ENCODE data around the gene SLC9A9. TPM values are rescaled to one million over a fixed set of nuclear protein-coding genes. Genes with fewer than 3 reads are reported as not detected.
A peak's percentile ranks its signal among the peaks of the same experiment; 100 is the strongest.
"Not testable (repeated sequence)": the region's sequence is repeated elsewhere in the genome, so short reads cannot be mapped to it uniquely, and the experiment has no call there.

SLC9A9 gene
- total RNA-seq, 1 donor from 2014 or later, result 20.4 TPM

- peaks cover 0 to 10% (median 0%) of the 10 kb centered on the region in 3 donors for H3K4me1 ChIP-seq (ENCODE audit: control insufficient read depth in 3 of 3, insufficient read depth in 3 of 3, low read length in 3 of 3)
- no peaks in the 10 kb centered on the region for H3K27me3 ChIP-seq (ENCODE audit: control insufficient read depth in 3 of 3, insufficient read depth in 3 of 3, low read length in 3 of 3)
- no peaks in the 10 kb centered on the region for H3K9me3 ChIP-seq (ENCODE audit: control insufficient read depth in 3 of 3, low read length in 3 of 3)
- no peak overlapping the region for H3K4me3 ChIP-seq (ENCODE audit: low read length in 3 of 3)
- no peaks in the 10 kb centered on the region for H3K36me3 ChIP-seq (ENCODE audit: control insufficient read depth in 3 of 3, insufficient read depth in 3 of 3, low read length in 3 of 3)
- H3K27ac ChIP-seq (ENCODE audit: low read depth, low read length), result no peak overlapping the region
- no peak overlapping the region for H3K9ac ChIP-seq (ENCODE audit: low read depth in 1 of 3, low read length in 3 of 3)
These were observed 35.8 kb downstream of the SLC9A9 start for GRCh38 chr3:143812481-143812880.

GRCh38 chr3:143811602-143812001 is 36.7 kb downstream of the SLC9A9 start:
- Histone ChIP-seq H3K4me1 (ENCODE audit: control insufficient read depth in 3 of 3, insufficient read depth in 3 of 3, low read length in 3 of 3) (peaks cover 0 to 14% (median 0%) of the 10 kb centered on the region in 3 donors), H3K4me3 (ENCODE audit: low read length in 3 of 3) (no peak overlapping the region), H3K9me3 (ENCODE audit: control insufficient read depth in 3 of 3, low read length in 3 of 3) (no peaks in the 10 kb centered on the region), H3K27me3 (ENCODE audit: control insufficient read depth in 3 of 3, insufficient read depth in 3 of 3, low read length in 3 of 3) (no peaks in the 10 kb centered on the region), H3K27ac (ENCODE audit: low read depth, low read length) (peak overlapping the region; percentile 9), H3K36me3 (ENCODE audit: control insufficient read depth in 3 of 3, insufficient read depth in 3 of 3, low read length in 3 of 3) (no peaks in the 10 kb centered on the region), H3K9ac (ENCODE audit: low read depth in 1 of 3, low read length in 3 of 3) (no peak overlapping the region)

GRCh38 chr3:143810953-143811265 is 37.4 kb downstream of the SLC9A9 start:
- no peaks in the 10 kb centered on the region for H3K27me3 ChIP-seq (ENCODE audit: control insufficient read depth in 3 of 3, insufficient read depth in 3 of 3, low read length in 3 of 3)
- H3K27ac ChIP-seq (ENCODE audit: low read depth, low read length), result no peak overlapping the region
- H3K4me1 ChIP-seq (ENCODE audit: control insufficient read depth in 3 of 3, insufficient read depth in 3 of 3, low read length in 3 of 3), result peaks cover 0 to 14% (median 0%) of the 10 kb centered on the region in 3 donors
- H3K4me3 ChIP-seq (ENCODE audit: low read length in 3 of 3), result no peak overlapping the region
- H3K9ac ChIP-seq (ENCODE audit: low read depth in 1 of 3, low read length in 3 of 3), result no peak overlapping the region
- H3K36me3 ChIP-seq (ENCODE audit: control insufficient read depth in 3 of 3, insufficient read depth in 3 of 3, low read length in 3 of 3), result no peaks in the 10 kb centered on the region
- H3K9me3 ChIP-seq (ENCODE audit: control insufficient read depth in 3 of 3, low read length in 3 of 3), result no peaks in the 10 kb centered on the region

- H3K9ac ChIP-seq (ENCODE audit: low read depth in 1 of 3, low read length in 3 of 3), result no peak overlapping the region
These were observed 37.9 kb downstream of the SLC9A9 start for GRCh38 chr3:143810166-143810952.

GRCh38 chr3:143809121-143809621 is 39.1 kb downstream of the SLC9A9 start:
- H3K27ac ChIP-seq (ENCODE audit: low read depth, low read length), result no peak overlapping the region
- H3K4me1 ChIP-seq (ENCODE audit: control insufficient read depth in 3 of 3, insufficient read depth in 3 of 3, low read length in 3 of 3), result peaks cover 0 to 14% (median 0%) of the 10 kb centered on the region in 3 donors
- no peaks in the 10 kb centered on the region for H3K27me3 ChIP-seq (ENCODE audit: control insufficient read depth in 3 of 3, insufficient read depth in 3 of 3, low read length in 3 of 3)
- H3K9ac ChIP-seq (ENCODE audit: low read depth in 1 of 3, low read length in 3 of 3), result no peak overlapping the region
- no peaks in the 10 kb centered on the region for H3K36me3 ChIP-seq (ENCODE audit: control insufficient read depth in 3 of 3, insufficient read depth in 3 of 3, low read length in 3 of 3)
- no peak overlapping the region for H3K4me3 ChIP-seq (ENCODE audit: low read length in 3 of 3)
- H3K9me3 ChIP-seq (ENCODE audit: control insufficient read depth in 3 of 3, low read length in 3 of 3), result no peaks in the 10 kb centered on the region

More at GRCh38 chr3:143810166-143810952, 37.9 kb downstream of the SLC9A9 start:
- H3K27me3 ChIP-seq (ENCODE audit: control insufficient read depth in 3 of 3, insufficient read depth in 3 of 3, low read length in 3 of 3), result no peaks in the 10 kb centered on the region
- no peak overlapping the region for H3K27ac ChIP-seq (ENCODE audit: low read depth, low read length)
- no peaks in the 10 kb centered on the region for H3K9me3 ChIP-seq (ENCODE audit: control insufficient read depth in 3 of 3, low read length in 3 of 3)
- H3K4me1 ChIP-seq (ENCODE audit: control insufficient read depth in 3 of 3, insufficient read depth in 3 of 3, low read length in 3 of 3), result peaks cover 0 to 14% (median 0%) of the 10 kb centered on the region in 3 donors
- H3K4me3 ChIP-seq (ENCODE audit: low read length in 3 of 3), result no peak overlapping the region
- H3K36me3 ChIP-seq (ENCODE audit: control insufficient read depth in 3 of 3, insufficient read depth in 3 of 3, low read length in 3 of 3), result no peaks in the 10 kb centered on the region

GRCh38 chr3:143808030-143808429 is 40.2 kb downstream of the SLC9A9 start:
- Histone ChIP-seq H3K4me3 (ENCODE audit: low read length in 3 of 3) (no peak overlapping the region), H3K9ac (ENCODE audit: low read depth in 1 of 3, low read length in 3 of 3) (no peak overlapping the region), H3K4me1 (ENCODE audit: control insufficient read depth in 3 of 3, insufficient read depth in 3 of 3, low read length in 3 of 3) (peaks cover 0 to 14% (median 0%) of the 10 kb centered on the region in 3 donors), H3K9me3 (ENCODE audit: control insufficient read depth in 3 of 3, low read length in 3 of 3) (no peaks in the 10 kb centered on the region), H3K27me3 (ENCODE audit: control insufficient read depth in 3 of 3, insufficient read depth in 3 of 3, low read length in 3 of 3) (no peaks in the 10 kb centered on the region), H3K27ac (ENCODE audit: low read depth, low read length) (no peak overlapping the region), H3K36me3 (ENCODE audit: control insufficient read depth in 3 of 3, insufficient read depth in 3 of 3, low read length in 3 of 3) (no peaks in the 10 kb centered on the region)

- Histone ChIP-seq H3K4me3 (ENCODE audit: low read length in 3 of 3) (no peak overlapping the region), H3K36me3 (ENCODE audit: control insufficient read depth in 3 of 3, insufficient read depth in 3 of 3, low read length in 3 of 3) (no peaks in the 10 kb centered on the region), H3K27me3 (ENCODE audit: control insufficient read depth in 3 of 3, insufficient read depth in 3 of 3, low read length in 3 of 3) (no peaks in the 10 kb centered on the region), H3K9ac (ENCODE audit: low read depth in 1 of 3, low read length in 3 of 3) (no peak overlapping the region), H3K4me1 (ENCODE audit: control insufficient read depth in 3 of 3, insufficient read depth in 3 of 3, low read length in 3 of 3) (peaks cover 0 to 7% (median 0%) of the 10 kb centered on the region in 3 donors), H3K9me3 (ENCODE audit: control insufficient read depth in 3 of 3, low read length in 3 of 3) (no peaks in the 10 kb centered on the region), H3K27ac (ENCODE audit: low read depth, low read length) (peak overlapping the region; percentile 7)
These were observed 42.2 kb downstream of the SLC9A9 start for GRCh38 chr3:143806038-143806437.

GRCh38 chr3:143805476-143805875 is 42.8 kb downstream of the SLC9A9 start:
- not testable (repeated sequence) for H3K9me3 ChIP-seq (ENCODE audit: control insufficient read depth in 3 of 3, low read length in 3 of 3); H3K27me3 ChIP-seq (ENCODE audit: control insufficient read depth in 3 of 3, insufficient read depth in 3 of 3, low read length in 3 of 3); H3K4me3 ChIP-seq (ENCODE audit: low read length in 3 of 3); H3K4me1 ChIP-seq (ENCODE audit: control insufficient read depth in 3 of 3, insufficient read depth in 3 of 3, low read length in 3 of 3); H3K9ac ChIP-seq (ENCODE audit: low read depth in 1 of 3, low read length in 3 of 3); H3K36me3 ChIP-seq (ENCODE audit: control insufficient read depth in 3 of 3, insufficient read depth in 3 of 3, low read length in 3 of 3); H3K27ac ChIP-seq (ENCODE audit: low read depth, low read length)

- H3K36me3 ChIP-seq (ENCODE audit: control insufficient read depth in 3 of 3, insufficient read depth in 3 of 3, low read length in 3 of 3); H3K9ac ChIP-seq (ENCODE audit: low read depth in 1 of 3, low read length in 3 of 3); H3K9me3 ChIP-seq (ENCODE audit: control insufficient read depth in 3 of 3, low read length in 3 of 3); H3K4me3 ChIP-seq (ENCODE audit: low read length in 3 of 3); H3K27ac ChIP-seq (ENCODE audit: low read depth, low read length); H3K27me3 ChIP-seq (ENCODE audit: control insufficient read depth in 3 of 3, insufficient read depth in 3 of 3, low read length in 3 of 3); H3K4me1 ChIP-seq (ENCODE audit: control insufficient read depth in 3 of 3, insufficient read depth in 3 of 3, low read length in 3 of 3): not testable (repeated sequence)
These were observed 47.2 kb downstream of the SLC9A9 start for GRCh38 chr3:143801046-143801445.

GRCh38 chr3:143798151-143798550 is 50.1 kb downstream of the SLC9A9 start:
- not testable (repeated sequence) for H3K4me3 ChIP-seq (ENCODE audit: low read length in 3 of 3); H3K27ac ChIP-seq (ENCODE audit: low read depth, low read length); H3K27me3 ChIP-seq (ENCODE audit: control insufficient read depth in 3 of 3, insufficient read depth in 3 of 3, low read length in 3 of 3); H3K36me3 ChIP-seq (ENCODE audit: control insufficient read depth in 3 of 3, insufficient read depth in 3 of 3, low read length in 3 of 3); H3K9ac ChIP-seq (ENCODE audit: low read depth in 1 of 3, low read length in 3 of 3); H3K4me1 ChIP-seq (ENCODE audit: control insufficient read depth in 3 of 3, insufficient read depth in 3 of 3, low read length in 3 of 3); H3K9me3 ChIP-seq (ENCODE audit: control insufficient read depth in 3 of 3, low read length in 3 of 3)
